Keratinocyte (primary cell): ENCODE measurements around the gene GREM1. TPM values are rescaled to one million over a fixed set of nuclear protein-coding genes. Genes with fewer than 3 reads are reported as not detected.

Source experiments
- DNase-seq: peaks from one replicate; pipeline ENCODE4 v3.0.0-alpha.2; 2011; ENCODE audit warnings: low read depth, missing footprints, low spot score
- FAIRE-seq: peaks from 2 replicates; lab custom pipeline; 2011; peaks lifted over from hg19 to GRCh38; lab: Jason Lieb, UNC
- H2AFZ ChIP-seq: 2 replicates; pipeline ENCODE4 v1.6.0; 2012; ENCODE audit warnings: low read length, control low read depth, inconsistent platforms; ENCODE audit not compliant: control insufficient read depth
- H3K27ac ChIP-seq: 2 replicates; pipeline ENCODE4 v1.5.1; 2011; ENCODE audit warnings: low read length; ENCODE audit not compliant: control insufficient read depth, insufficient read depth
- H3K27me3 ChIP-seq: 3 replicates; pipeline ENCODE4 v1.6.0; 2011; ENCODE audit warnings: low read length; ENCODE audit not compliant: control insufficient read depth, insufficient read depth; ENCODE audit errors: extremely low read depth
- H3K36me3 ChIP-seq, 2 experiments: 2 replicates in 1 of 2; 3 replicates in 1 of 2; pipeline ENCODE4 v1.5.1; 2011; ENCODE audit warnings: low read length in 2 of 2, mild to moderate bottlenecking in 1 of 2; ENCODE audit not compliant: control insufficient read depth in 2 of 2, insufficient read depth in 2 of 2; ENCODE audit errors: extremely low read depth in 1 of 2
- H3K4me1 ChIP-seq: 3 replicates; pipeline ENCODE4 v1.5.1; 2011; ENCODE audit warnings: low read length; ENCODE audit not compliant: control insufficient read depth, insufficient read depth; ENCODE audit errors: extremely low read depth
- H3K4me2 ChIP-seq: 3 replicates; pipeline ENCODE4 v1.6.0; 2011; ENCODE audit warnings: low read depth, low read length; ENCODE audit not compliant: control insufficient read depth, insufficient read depth; ENCODE audit errors: extremely low read depth
- H3K4me3 ChIP-seq, 3 experiments: fragments of 200-600 bp in 1 of 3; sonication (generic) in 1 of 3; 2 replicates in 2 of 3; 3 replicates in 1 of 3; pipeline ENCODE4 v1.5.1; 2011 to 2016; ENCODE audit warnings: low read length in 3 of 3, mild to moderate bottlenecking in 3 of 3, control low read depth in 2 of 3, inconsistent platforms in 1 of 3, low read depth in 1 of 3, mixed read lengths in 1 of 3, mixed run types in 1 of 3, moderate library complexity in 1 of 3; ENCODE audit not compliant: control insufficient read depth in 2 of 3, insufficient read depth in 2 of 3; ENCODE audit errors: extremely low read depth in 1 of 3
- H3K79me2 ChIP-seq: 2 replicates; pipeline ENCODE4 v1.6.0; 2012; ENCODE audit warnings: low read length; ENCODE audit not compliant: control insufficient read depth, insufficient read depth
- H3K9ac ChIP-seq: 3 replicates; pipeline ENCODE4 v1.6.0; 2011; ENCODE audit warnings: low read length; ENCODE audit not compliant: control insufficient read depth, insufficient read depth; ENCODE audit errors: extremely low read depth
- H3K9me1 ChIP-seq: 3 replicates; pipeline ENCODE4 v1.6.0; 2011; ENCODE audit warnings: low read length; ENCODE audit not compliant: control insufficient read depth, insufficient read depth; ENCODE audit errors: extremely low read depth
- H3K9me3 ChIP-seq: 2 replicates; pipeline ENCODE4 v1.5.1; 2012; ENCODE audit warnings: low read depth, low read length; ENCODE audit not compliant: control insufficient read depth
- H4K20me1 ChIP-seq: 3 replicates; pipeline ENCODE4 v1.6.0; 2011; ENCODE audit warnings: low read length; ENCODE audit not compliant: control insufficient read depth, insufficient read depth; ENCODE audit errors: extremely low read depth
- EZH2 ChIP-seq: IDR thresholded peaks from one replicate; pipeline ENCODE4 v1.6.1; 2012; ENCODE audit warnings: inconsistent platforms, mild to moderate bottlenecking, low read length, moderate library complexity
- dilution Hi-C: fragments of 300-500 bp; cut with MboI; formaldehyde crosslinking; loops from one replicate; pipeline ENCODE4 v1.7.0; 2020; ENCODE audit warnings: low sequenced_read_pairs; ENCODE audit not compliant: extremely low pct_ligation_motif_present
- polyA plus RNA-seq, 5 experiments: library from polyadenylated mRNA; depleted of rRNA in 3 of 5; stranded (reverse) in 3 of 5; stranded (forward) in 1 of 5; unstranded in 1 of 5; fragments of >200 nt; gene quantifications; 1 replicate in 1 of 5; 2 replicates in 3 of 5; 3 replicates in 1 of 5; pipeline versions ENCODE4 v1.2.1 to v1.2.3, GENCODE V29; 2011 to 2012; ENCODE audit warnings: missing spikeins in 2 of 5, low read depth in 1 of 5, low replicate concordance in 1 of 5
- TF ChIP-seq, protein P1 (sequence below), 3 experiments: IDR thresholded peaks in 1 of 3; conservative IDR thresholded peaks in 1 of 3; optimal IDR thresholded peaks in 1 of 3; 2 replicates in 2 of 3; 3 replicates in 1 of 3; pipeline versions ENCODE3 to v1.5.1; 2011; ENCODE audit warnings: low read length in 3 of 3, mild to moderate bottlenecking in 3 of 3, moderate library complexity in 2 of 3, control low read depth in 1 of 3, inconsistent platforms in 1 of 3; ENCODE audit not compliant: insufficient read depth in 2 of 3; ENCODE audit errors: extremely low read depth in 1 of 3

GREM1 gene
- polyA plus RNA-seq, 1 donor (not counting 4 experiments of a cell fraction or from before 2014, with no cell fraction given): 0.04 TPM

DNA sequence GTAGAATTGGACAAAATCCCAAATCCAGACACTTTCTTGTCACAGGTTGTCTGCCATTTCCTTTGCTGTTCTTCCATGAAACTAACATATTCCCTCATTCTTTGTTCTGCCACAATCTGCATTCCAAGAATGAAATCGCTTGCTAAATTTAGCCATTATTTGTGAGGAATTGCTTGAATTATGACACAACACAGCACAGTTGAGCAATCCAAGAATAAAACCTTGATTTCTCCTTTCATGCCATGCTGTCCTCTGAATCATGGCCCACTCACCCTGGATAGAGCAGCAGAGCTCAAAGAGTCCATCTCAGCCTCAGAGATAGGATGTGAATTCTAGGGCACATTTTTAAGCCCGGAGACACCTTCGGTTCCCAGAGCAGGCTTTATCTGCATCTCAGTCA, 35.2 kb upstream of the GREM1 start:
- Histone ChIP-seq H3K27ac (peak overlapping the region; percentile 87), H2AFZ (peak overlapping the region; percentile 4), H3K4me2 (peak overlapping the region; percentile 53), H4K20me1 (no peaks in the 10 kb centered on the region), H3K4me1 (peaks cover 58% of the 10 kb centered on the region), H3K27me3 (no peaks in the 10 kb centered on the region), H3K4me3 (no peak overlapping the region), H3K36me3 (no peaks in the 10 kb centered on the region), H3K9me1 (no peaks in the 10 kb centered on the region), H3K9me3 (no peaks in the 10 kb centered on the region), H3K9ac (no peak overlapping the region), H3K79me2 (peaks cover 14% of the 10 kb centered on the region)
- dilution Hi-C loops: no loop called here
- DNase-seq: no peak
- FAIRE-seq: peak; percentile 74
- TF ChIP-seq, protein P1, sequence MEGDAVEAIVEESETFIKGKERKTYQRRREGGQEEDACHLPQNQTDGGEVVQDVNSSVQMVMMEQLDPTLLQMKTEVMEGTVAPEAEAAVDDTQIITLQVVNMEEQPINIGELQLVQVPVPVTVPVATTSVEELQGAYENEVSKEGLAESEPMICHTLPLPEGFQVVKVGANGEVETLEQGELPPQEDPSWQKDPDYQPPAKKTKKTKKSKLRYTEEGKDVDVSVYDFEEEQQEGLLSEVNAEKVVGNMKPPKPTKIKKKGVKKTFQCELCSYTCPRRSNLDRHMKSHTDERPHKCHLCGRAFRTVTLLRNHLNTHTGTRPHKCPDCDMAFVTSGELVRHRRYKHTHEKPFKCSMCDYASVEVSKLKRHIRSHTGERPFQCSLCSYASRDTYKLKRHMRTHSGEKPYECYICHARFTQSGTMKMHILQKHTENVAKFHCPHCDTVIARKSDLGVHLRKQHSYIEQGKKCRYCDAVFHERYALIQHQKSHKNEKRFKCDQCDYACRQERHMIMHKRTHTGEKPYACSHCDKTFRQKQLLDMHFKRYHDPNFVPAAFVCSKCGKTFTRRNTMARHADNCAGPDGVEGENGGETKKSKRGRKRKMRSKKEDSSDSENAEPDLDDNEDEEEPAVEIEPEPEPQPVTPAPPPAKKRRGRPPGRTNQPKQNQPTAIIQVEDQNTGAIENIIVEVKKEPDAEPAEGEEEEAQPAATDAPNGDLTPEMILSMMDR (optimal IDR thresholded peaks at IDR 0.05 in 1 of 3, IDR thresholded peaks at IDR 0.05 in 1 of 3, conservative IDR thresholded peaks at IDR 0.05 in 1 of 3; ENCODE audit: extremely low read depth in 1 of 3, insufficient read depth in 2 of 3, low read length in 3 of 3): no peak
- TF ChIP-seq EZH2: no peak

DNA sequence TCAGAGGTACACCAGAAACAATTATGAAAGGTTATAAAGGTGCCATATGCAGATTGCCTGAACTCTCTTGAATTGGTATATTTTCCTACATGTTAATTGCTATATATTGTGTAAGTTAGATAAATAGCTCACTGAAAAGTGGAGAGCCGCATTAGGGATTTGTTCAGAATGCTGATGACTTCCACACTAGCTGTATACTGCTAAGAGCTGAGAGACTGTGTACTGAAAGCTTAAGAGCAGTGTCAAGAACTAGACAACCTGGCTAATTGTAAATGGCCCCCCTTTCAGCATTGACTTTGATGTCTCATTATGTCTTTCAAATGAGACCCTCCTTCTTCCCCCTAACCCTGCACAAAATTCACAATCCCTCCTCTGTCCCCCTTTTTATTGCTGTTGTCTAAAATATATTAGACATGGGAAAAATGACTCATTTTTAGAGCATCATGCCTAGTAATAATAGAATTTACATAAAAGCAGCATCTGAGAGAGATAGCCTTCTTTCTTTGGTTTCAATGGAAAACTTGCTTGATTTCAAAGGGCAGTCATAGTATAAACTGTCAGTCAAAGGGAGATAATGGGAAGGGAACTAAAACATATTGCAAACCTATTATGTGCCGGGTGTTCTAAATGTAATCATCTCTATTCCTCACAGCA, 34.7 kb upstream of the GREM1 start:
- no peak for FAIRE-seq
- Histone ChIP-seq H4K20me1 (no peaks in the 10 kb centered on the region), H3K4me1 (peaks cover 62% of the 10 kb centered on the region), H3K36me3 (no peaks in the 10 kb centered on the region), H3K79me2 (peaks cover 14% of the 10 kb centered on the region), H3K9me3 (no peaks in the 10 kb centered on the region), H3K4me2 (peak overlapping the region; percentile 42), H3K27ac (peak overlapping the region; percentile 87), H3K4me3 (no peak overlapping the region), H2AFZ (no peak overlapping the region), H3K9ac (no peak overlapping the region), H3K9me1 (no peaks in the 10 kb centered on the region), H3K27me3 (no peaks in the 10 kb centered on the region)
- DNase-seq: no peak
- dilution Hi-C loops: no loop called here
- TF ChIP-seq, protein P1 (optimal IDR thresholded peaks at IDR 0.05 in 1 of 3, IDR thresholded peaks at IDR 0.05 in 1 of 3, conservative IDR thresholded peaks at IDR 0.05 in 1 of 3; ENCODE audit: extremely low read depth in 1 of 3, insufficient read depth in 2 of 3, low read length in 3 of 3): no peak
- TF ChIP-seq EZH2: no peak
